GM12878 (cell line): ENCODE data around the gene SATB2. TPM values are rescaled to one million over a fixed set of nuclear protein-coding genes. Genes with fewer than 3 reads are reported as not detected.

ENCODE experiments used
- ATAC-seq: fragments of 200-7000 bp; cut with Tn5 transposase; 3 replicates; pipeline ENCODE4 v1.9.1; 2020; ENCODE audit warnings: mild to moderate bottlenecking, moderate library complexity
- BruUV-seq: library from RNA; stranded (reverse); fragments of 400-500 nt; replicated peaks from 2 replicates; lab custom pipeline; 2021; lab: Mats Ljungman, UMichigan
- CTCF ChIA-PET: fragments of 300-600 bp; sonication (Branson Sonifier 250); formaldehyde crosslinking; extraction: SDS; loops from one replicate; lab custom pipeline; 2021; ENCODE audit warnings: inconsistent platforms; lab: Yijun Ruan, JAX
- POLR2A ChIA-PET: fragments of 350-600 bp; formaldehyde crosslinking; extraction: SDS; loops from one replicate; lab custom pipeline; 2021; ENCODE audit warnings: inconsistent platforms; lab: Charles Lee
- RAD21 ChIA-PET: fragments of 300-600 bp; sonication (Branson Sonifier 250); formaldehyde crosslinking; loops from one replicate; lab custom pipeline; 2023; ENCODE audit warnings: antibody characterized with exemption; ENCODE audit not compliant: unreplicated experiment; lab: Charles Lee
- SMC1A ChIA-PET: fragments of 300-600 bp; sonication (Branson Sonifier 250); formaldehyde crosslinking; loops from one replicate; lab custom pipeline; 2023; ENCODE audit not compliant: unreplicated experiment, uncharacterized antibody; lab: Charles Lee
- DNase-seq: peaks from one replicate; pipeline ENCODE4 v3.0.0-alpha.2; 2011; ENCODE audit warnings: low read depth, low spot score
- FAIRE-seq: peaks from 3 replicates; lab custom pipeline; 2011; peaks lifted over from hg19 to GRCh38; lab: Jason Lieb, UNC
- H2AFZ ChIP-seq: 2 replicates; pipeline ENCODE4 v1.6.0; 2011; ENCODE audit warnings: low read depth, low read length, control low read depth; ENCODE audit not compliant: control insufficient read depth
- H3K27ac ChIP-seq: 2 replicates; pipeline ENCODE4 v1.5.1; 2011; ENCODE audit warnings: control low read depth; ENCODE audit not compliant: control insufficient read depth, insufficient read depth
- H3K27me3 ChIP-seq, 2 experiments: replicated peaks in 1 of 2; 2 replicates each; pipeline versions ENCODE4 v1.6.0 to v1.6.1; 2011; ENCODE audit warnings: low read length in 1 of 2; ENCODE audit not compliant: control insufficient read depth in 2 of 2, insufficient read depth in 2 of 2
- H3K36me3 ChIP-seq, 2 experiments: 2 replicates each; pipeline ENCODE4 v1.5.1; 2011; ENCODE audit warnings: low read length in 1 of 2; ENCODE audit not compliant: control insufficient read depth in 2 of 2, insufficient read depth in 2 of 2
- H3K4me1 ChIP-seq: 2 replicates; pipeline ENCODE4 v1.6.1; 2011; ENCODE audit warnings: mild to moderate bottlenecking, low read length, moderate library complexity, mixed read lengths; ENCODE audit not compliant: control insufficient read depth, insufficient read depth
- H3K4me2 ChIP-seq: 2 replicates; pipeline ENCODE4 v1.6.0; 2011; ENCODE audit warnings: control low read depth; ENCODE audit not compliant: control insufficient read depth, insufficient read depth
- H3K4me3 ChIP-seq: fragments of 200-600 bp; sonication (generic); 2 replicates; pipeline ENCODE4 v1.5.1; 2016
- H3K79me2 ChIP-seq: 2 replicates; pipeline ENCODE4 v1.6.0; 2011; ENCODE audit warnings: low read length; ENCODE audit not compliant: control insufficient read depth, insufficient read depth
- H3K9ac ChIP-seq: 2 replicates; pipeline ENCODE4 v1.8.0; 2011; ENCODE audit warnings: low read length, control low read depth, mixed read lengths; ENCODE audit not compliant: control insufficient read depth, insufficient read depth
- H3K9me3 ChIP-seq: replicated peaks from 3 replicates; pipeline ENCODE4 v1.5.1; 2011; ENCODE audit warnings: mild to moderate bottlenecking, low read length; ENCODE audit not compliant: control insufficient read depth, insufficient read depth
- H4K20me1 ChIP-seq: 2 replicates; pipeline ENCODE4 v1.6.0; 2011; ENCODE audit not compliant: control insufficient read depth, insufficient read depth
- MLLT1 ChIP-seq: fragments of 450-650 bp; IDR thresholded peaks from 2 replicates; pipeline ENCODE4 v1.6.1; 2016; ENCODE audit warnings: mild to moderate bottlenecking
- NFXL1 ChIP-seq: fragments of 450-650 bp; IDR thresholded peaks from 2 replicates; pipeline ENCODE4 v1.6.1; 2017; ENCODE audit warnings: antibody characterized with exemption, mild to moderate bottlenecking, borderline replicate concordance
- TBL1XR1 ChIP-seq: IDR thresholded peaks from 2 replicates; pipeline ENCODE4 v1.6.1; 2012; ENCODE audit warnings: low read depth, low read length, improper control_type of control experiment
- WGBS: methylation state at CpG from one replicate; pipeline ENCODE4 v1.1.6; 2016; ENCODE audit warnings: low lambda C conversion rate; ENCODE audit not compliant: insufficient replicate concordance, insufficient coverage; ENCODE audit errors: missing lambda C conversion rate; 5-methylcytosine and 5-hydroxymethylcytosine counted together
- in situ Hi-C: fragments of 300-500 bp; cut with MboI; formaldehyde crosslinking; loops from 9 replicates; pipeline ENCODE4 v1.14.3; 2018; ENCODE audit warnings: mixed read lengths
- intact Hi-C: fragments of 100-400 bp; cut with micrococcal nuclease; formaldehyde crosslinking; loops from one replicate; pipeline ENCODE4 v1.14.2; 2022; ENCODE audit not compliant: unreplicated experiment
- polyA plus RNA-seq, 11 experiments: library from polyadenylated mRNA; depleted of rRNA in 4 of 11; unstranded in 6 of 11; stranded (reverse) in 5 of 11; fragments of >200 nt; fragmentation: Nextera tagmentation in 4 of 11; fragmentation: Illumina TruSeq in 1 of 11; extraction: Ambion mirVana in 4 of 11; extraction: Trizol in 1 of 11; gene quantifications; 1 replicate in 1 of 11; 2 replicates in 10 of 11; pipeline versions ENCODE4 v1.2.1 to v1.2.3, GENCODE V29; 2011 to 2016; ENCODE audit warnings: inconsistent platforms in 2 of 11, missing spikeins in 2 of 11, low read depth in 1 of 11
- total RNA-seq, 4 experiments: library from RNA; depleted of rRNA in 3 of 4; stranded (reverse); fragments of >200 nt in 3 of 4; fragmentation: Illumina TruSeq in 1 of 4; extraction: Trizol in 1 of 4; gene quantifications; 2 replicates each; pipeline versions ENCODE4 v1.2.1 to v1.2.3, GENCODE V29; 2013 to 2021

The SATB2 gene
- total and polyA plus RNA-seq, 10 of the 15 experiments (the other 5 are each of a cell fraction or from before 2014, with no cell fraction given): 0.03 to 0.56 (median 0.08) TPM; not detected in 3

GRCh38 chr2:199370150-199370780 lies 87.5 kb downstream of the SATB2 start:
- no TSS peak for BruUV-seq

More at GRCh38 chr2:199370150-199370780, 87.5 kb downstream of the SATB2 start:
- no peaks in the 10 kb centered on the region for H4K20me1 ChIP-seq
- FAIRE-seq (no peak), ATAC-seq (no peak), DNase-seq (no peak)
- H3K36me3 ChIP-seq: no peaks in the 10 kb centered on the region
- ChIA-PET RAD21 (no interaction called here), SMC1A (no interaction called here), CTCF (no interaction called here), POLR2A (no interaction called here)
- no peak overlapping the region for H2AFZ ChIP-seq
- in situ Hi-C loops: no loop called here
- no peaks in the 10 kb centered on the region for H3K27me3 ChIP-seq
- no peaks in the 10 kb centered on the region for H3K9me3 ChIP-seq
- no peak overlapping the region for H3K27ac ChIP-seq
- H3K4me3 ChIP-seq: no peak overlapping the region
- H3K79me2 ChIP-seq: no peaks in the 10 kb centered on the region
- intact Hi-C loops: no loop called here
- H3K4me1 ChIP-seq: no peaks in the 10 kb centered on the region
- TF ChIP-seq MLLT1 (no peak), NFXL1 (no peak), TBL1XR1 (no peak)
- H3K4me2 ChIP-seq: no peak overlapping the region
- WGBS: 7% methylated on average over 6 of the region's 6 CpGs
- H3K9ac ChIP-seq: no peak overlapping the region
